B cell (primary cell): ENCODE measurements around the gene CDCA5. TPM values are rescaled to one million over a fixed set of nuclear protein-coding genes. Genes with fewer than 3 reads are reported as not detected.

Experiments used
- ATAC-seq: fragments of 200-7000 bp; cut with Tn5 transposase; one replicate; pipeline ENCODE4 v1.10.0; 2021; ENCODE audit warnings: low read depth, mild to moderate bottlenecking, moderate number of reproducible peaks, moderate library complexity
- CTCF ChIA-PET: fragments of 350-600 bp; sonication (Branson Sonifier 250); formaldehyde crosslinking; loops from one replicate; lab custom pipeline; 2021; ENCODE audit warnings: antibody characterized with exemption, inconsistent platforms; lab: Charles Lee
- POLR2A ChIA-PET: fragments of 350-600 bp; sonication (Branson Sonifier 250); formaldehyde crosslinking; loops from one replicate; lab custom pipeline; 2021; ENCODE audit warnings: antibody characterized with exemption; lab: Charles Lee
- DNase-seq: peaks from one replicate; pipeline ENCODE4 v3.0.0; 2013
- H2AFZ ChIP-seq: 2 replicates; pipeline ENCODE4 v1.6.1; 2012; ENCODE audit warnings: mild to moderate bottlenecking, low read depth, low read length; ENCODE audit not compliant: insufficient read depth, poor library complexity, severe bottlenecking
- H3K27ac ChIP-seq, 2 donors: 1 replicate in 1 of 2; 2 replicates in 1 of 2; pipeline ENCODE4 v1.5.1; 2012 to 2013; ENCODE audit warnings: low read length in 2 of 2, mild to moderate bottlenecking in 2 of 2, moderate library complexity in 1 of 2
- H3K27me3 ChIP-seq, 4 experiments: fragments of 200-600 bp in 1 of 4; sonication (generic) in 1 of 4; replicated peaks in 1 of 4; 1 replicate in 2 of 4; 2 replicates in 2 of 4; pipeline versions ENCODE4 v1.6.1 to v1.7.0; 2013 to 2016; ENCODE audit warnings: low read length in 3 of 4, mild to moderate bottlenecking in 2 of 4, mixed read lengths in 1 of 4, moderate library complexity in 1 of 4; ENCODE audit not compliant: insufficient read depth in 4 of 4, control insufficient read depth in 3 of 4; ENCODE audit errors: control extremely low read depth in 1 of 4
- H3K36me3 ChIP-seq, 2 experiments: replicated peaks in 1 of 2; 1 replicate in 1 of 2; 2 replicates in 1 of 2; pipeline versions ENCODE4 v1.6.1 to v1.7.1; 2013; ENCODE audit warnings: low read length in 1 of 2; ENCODE audit not compliant: insufficient read depth in 2 of 2, control insufficient read depth in 1 of 2; ENCODE audit errors: control extremely low read depth in 1 of 2, extremely low read depth in 1 of 2
- H3K4me1 ChIP-seq, 2 donors: fragments of 200-600 bp in 1 of 2; sonication (generic) in 1 of 2; 1 replicate in 1 of 2; 2 replicates in 1 of 2; pipeline versions ENCODE4 v1.5.1 to v1.6.1; 2013 to 2017; ENCODE audit warnings: low read length in 2 of 2; ENCODE audit not compliant: control insufficient read depth in 2 of 2, insufficient read depth in 2 of 2
- H3K4me2 ChIP-seq: replicated peaks from 2 replicates; pipeline ENCODE3; 2012; ENCODE audit warnings: mild to moderate bottlenecking, low read depth, low read length; ENCODE audit not compliant: poor library complexity, severe bottlenecking
- H3K4me3 ChIP-seq, 5 experiments: fragments of 200-600 bp in 1 of 5; sonication (generic) in 1 of 5; 1 replicate in 3 of 5; 2 replicates in 2 of 5; pipeline versions ENCODE4 v1.5.1 to v1.7.0; 2011 to 2016; ENCODE audit warnings: low read length in 4 of 5, mild to moderate bottlenecking in 4 of 5, low read depth in 2 of 5, control low read depth in 1 of 5, moderate library complexity in 1 of 5; ENCODE audit not compliant: insufficient read depth in 1 of 5; ENCODE audit errors: control extremely low read depth in 1 of 5, extremely low read depth in 1 of 5
- H3K79me2 ChIP-seq: fragments of 200-600 bp; sonication (generic); one replicate; pipeline ENCODE4 v1.6.0; 2016; ENCODE audit warnings: low read length; ENCODE audit not compliant: control insufficient read depth, insufficient read depth
- H3K9ac ChIP-seq: fragments of 200-600 bp; sonication (generic); 2 replicates; pipeline ENCODE4 v1.6.1; 2017; ENCODE audit warnings: mild to moderate bottlenecking, low read length, moderate library complexity
- H3K9me3 ChIP-seq, 3 donors: one replicate each; pipeline versions ENCODE4 v1.6.1 to v1.7.1; 2013; ENCODE audit warnings: low read length in 2 of 3; ENCODE audit not compliant: control insufficient read depth in 2 of 3, insufficient read depth in 1 of 3; ENCODE audit errors: control extremely low read depth in 1 of 3
- H4K20me1 ChIP-seq: 2 replicates; pipeline ENCODE4 v1.6.0; 2012; ENCODE audit warnings: mild to moderate bottlenecking, low read length; ENCODE audit not compliant: insufficient read depth, control insufficient read depth, poor library complexity, severe bottlenecking
- H3K27ac Mint-ChIP-seq: one replicate; pipeline ENCODE4 v1.8.0; 2021; ENCODE audit warnings: mixed read lengths
- H3K27me3 Mint-ChIP-seq: one replicate; pipeline ENCODE4 v1.8.0; 2021; ENCODE audit warnings: mixed read lengths
- H3K4me1 Mint-ChIP-seq: one replicate; pipeline ENCODE4 v1.8.0; 2021; ENCODE audit warnings: mixed read lengths
- H3K4me3 Mint-ChIP-seq: one replicate; pipeline ENCODE4 v1.8.0; 2021; ENCODE audit warnings: mixed read lengths
- H3K9me3 Mint-ChIP-seq: one replicate; pipeline ENCODE4 v1.8.0; 2022; ENCODE audit warnings: mixed read lengths; ENCODE audit not compliant: insufficient read depth
- CTCF ChIP-seq: fragments of 200-600 bp; IDR thresholded peaks from one replicate; pipeline ENCODE4 v1.8.0; 2022; ENCODE audit warnings: antibody characterized with exemption, mild to moderate bottlenecking
- EZH2 ChIP-seq: IDR thresholded peaks from 2 replicates; pipeline ENCODE4 v1.6.1; 2012; ENCODE audit warnings: borderline replicate concordance, low read depth, mild to moderate bottlenecking, moderate library complexity, low read length; ENCODE audit not compliant: insufficient read depth, poor library complexity, severe bottlenecking
- WGBS: methylation state at CpG from one replicate; pipeline ENCODE4 v1.1.5; 2013; ENCODE audit warnings: missing lambda C conversion rate; ENCODE audit not compliant: insufficient coverage; 5-methylcytosine and 5-hydroxymethylcytosine counted together
- intact Hi-C: fragments of 100-400 bp; cut with micrococcal nuclease; formaldehyde crosslinking; loops from one replicate; pipeline ENCODE4 v1.10.0; 2022
- polyA plus RNA-seq: library from polyadenylated mRNA; depleted of rRNA; stranded (reverse); fragments of >200 nt; gene quantifications from 2 replicates; pipeline ENCODE4 v1.2.3, GENCODE V29; 2012
- total RNA-seq, 2 donors: library from RNA; stranded (reverse); fragments of 120-200 nt in 1 of 2; gene quantifications; 1 replicate in 1 of 2; 2 replicates in 1 of 2; pipeline versions ENCODE4 v1.2.3 to v1.2.4, GENCODE V29; 2013 to 2022

Gene CDCA5
- total and polyA plus RNA-seq, 2 donors (not counting 1 experiment from before 2014, with no cell fraction given), result 1.1 to 1.4 TPM

- Histone ChIP-seq H3K4me3 (peak overlapping the region in 4 of 5 experiments; percentile 49 to 63 (median 60)), H3K27ac (peak overlapping the region in 1 of 2 donors; percentile 51), H3K27me3 (no peaks in the 10 kb centered on the region), H3K79me2 (peaks cover 19% of the 10 kb centered on the region), H4K20me1 (no peaks in the 10 kb centered on the region), H3K4me1 (peaks cover 14 to 16% of the 10 kb centered on the region in 2 donors), H3K36me3 (peaks cover 0 to 16% of the 10 kb centered on the region in 2 experiments), H3K4me2 (peak overlapping the region; percentile 87), H3K9me3 (no peaks in the 10 kb centered on the region), H3K9ac (peak overlapping the region; percentile 68), H2AFZ (peak overlapping the region; percentile 98)
- Mint-ChIP-seq H3K27me3 (no peaks in the 10 kb centered on the region), H3K4me3 (peak overlapping the region; percentile 88), H3K4me1 (peaks cover 21% of the 10 kb centered on the region), H3K9me3 (no peaks in the 10 kb centered on the region), H3K27ac (peak overlapping the region; percentile 84)
- CTCF ChIA-PET, result interaction anchor here (0.6 to 1.7 kb wide), 2 partner anchors 10 to 34 kb away, joined by 3 to 4 read pairs; partner anchors contain the start of gene ARL2
- intact Hi-C loops, result loop anchor here (10.0 kb wide), 1 partner anchor 477 kb away; the partner anchor contains the start of gene SCYL1
- POLR2A ChIA-PET, result interaction anchor here (0.5 to 1.4 kb wide), 7 partner anchors 10 to 513 kb away, joined by 3 to 6 read pairs (median 4); no protein-coding TSS in a partner anchor
- DNase-seq (peak; percentile 43), ATAC-seq (peak; percentile 78)
- TF ChIP-seq EZH2 (no peak), CTCF (no peak)
- 26% methylated on average over 31 of the region's 56 CpGs for WGBS
Measured at GRCh38 chr11:65047581-65048422, 36.0 kb downstream of the CDCA5 start.
